Upper lobe of right lung (tissue), 1 donor: ENCODE measurements around the gene FAM114A1. TPM values are rescaled to one million over a fixed set of nuclear protein-coding genes. Genes with fewer than 3 reads are reported as not detected.

Experiments
- ATAC-seq: fragments of 200-7000 bp; cut with Tn5 transposase; one replicate; pipeline ENCODE4 v1.9.1; 2020; ENCODE audit warnings: mild to moderate bottlenecking, moderate library complexity
- DNase-seq: peaks from one replicate; pipeline ENCODE4 v3.0.0-alpha.2; 2020
- H3K27ac ChIP-seq: fragments of 200-600 bp; one replicate; pipeline ENCODE4 v1.8.0; 2022
- H3K27me3 ChIP-seq: fragments of 200-600 bp; one replicate; pipeline ENCODE4 v1.8.0; 2022; ENCODE audit warnings: mild to moderate bottlenecking
- H3K36me3 ChIP-seq: fragments of 200-600 bp; one replicate; pipeline ENCODE4 v1.8.0; 2022
- H3K4me1 ChIP-seq: fragments of 200-600 bp; one replicate; pipeline ENCODE4 v1.8.0; 2022
- H3K4me3 ChIP-seq: fragments of 200-600 bp; one replicate; pipeline ENCODE4 v1.8.0; 2022; ENCODE audit warnings: mild to moderate bottlenecking
- H3K9me3 ChIP-seq: fragments of 200-600 bp; one replicate; pipeline ENCODE4 v1.8.0; 2022
- CTCF ChIP-seq: fragments of 200-600 bp; IDR thresholded peaks from one replicate; pipeline ENCODE4 v1.8.0; 2022; ENCODE audit warnings: antibody characterized with exemption
- intact Hi-C: fragments of 100-400 bp; cut with DNase I; formaldehyde crosslinking; loops from one replicate; pipeline ENCODE4 v1.11.0; 2022
- long read RNA-seq: library from polyadenylated mRNA; unstranded; transcript quantifications from one replicate; pipeline ENCODE4 v2.0.0, GENCODE V29; 2021
- total RNA-seq: library from RNA; stranded (reverse); fragmentation: NEBNext Ultra II Directional; extraction: Animal tissue kit (Norgen Biotek cat#: 25700); gene quantifications from one replicate; pipeline ENCODE4 v1.2.1, GENCODE V29; 2021
- donor health status: DM: no; HTN: yes; CAD: no; lungs with severe emphysema.

Gene FAM114A1
- total RNA-seq = 39.8 TPM
- long read RNA-seq, full-length matches to known transcripts = 2 of 24 reads
- long read RNA-seq, partial matches to known transcripts = 6 of 24 reads
- long read RNA-seq, other reads (novel, unspliced or antisense) = 16 of 24 reads

DNA sequence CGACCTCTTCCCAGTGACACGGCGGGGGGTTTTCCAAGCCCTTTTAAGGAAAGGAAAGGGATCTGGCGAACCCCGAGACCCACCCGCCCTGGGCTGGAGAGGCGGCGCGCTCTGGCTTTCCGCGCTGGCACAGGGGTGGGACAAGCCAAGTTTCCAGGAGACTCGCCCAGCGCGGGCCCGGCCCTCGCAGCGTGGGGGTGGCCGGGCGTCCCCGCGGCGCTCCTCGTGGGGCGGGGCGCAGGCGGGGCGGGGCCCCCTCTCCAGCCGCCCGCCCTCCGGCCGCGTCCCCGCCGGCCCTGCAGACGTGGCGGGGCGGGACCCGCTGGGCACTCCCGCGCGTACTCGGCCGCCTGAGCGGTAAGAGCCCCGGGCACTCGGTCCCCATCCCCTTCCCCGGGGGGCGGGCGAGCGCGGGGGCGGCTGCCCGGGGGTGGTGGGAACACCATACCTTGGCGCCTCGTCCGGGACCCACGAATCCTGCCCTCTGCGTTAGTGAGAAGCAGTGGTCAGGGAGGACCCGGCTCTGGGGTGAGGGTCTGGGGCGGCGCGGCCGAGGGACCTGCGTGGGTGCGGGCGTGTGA is at the start of gene FAM114A1:
Gene FAM114A1, plus strand, starts transcription at position 329 of the 581 bp plus-strand sequence. CDS start 10,273 bp downstream, outside the sequence.
- Histone ChIP-seq H3K4me1 (peaks cover 8% of the 10 kb centered on the region), H3K27me3 (no peaks in the 10 kb centered on the region), H3K36me3 (peaks cover 11% of the 10 kb centered on the region), H3K27ac (peak within 1 kb of the TSS; percentile 90), H3K4me3 (peak within 1 kb of the TSS; percentile 83), H3K9me3 (no peaks in the 10 kb centered on the region)
- peak; percentile 99 for ATAC-seq
- TF ChIP-seq CTCF = no peak
- peak; percentile 90 for DNase-seq
- intact Hi-C loops = no loop called here

- Histone ChIP-seq H3K9me3 (no peaks in the 10 kb centered on the region), H3K36me3 (no peaks in the 10 kb centered on the region), H3K27ac (no peak overlapping the region), H3K4me1 (no peaks in the 10 kb centered on the region), H3K4me3 (no peak overlapping the region), H3K27me3 (no peaks in the 10 kb centered on the region)
- intact Hi-C loops = no loop called here
- ATAC-seq (no peak), DNase-seq (no peak)
- TF ChIP-seq CTCF = no peak
Observed at GRCh38 chr4:38818441-38818976, 49.1 kb upstream of the FAM114A1 start.

- TF ChIP-seq CTCF = no peak
- ATAC-seq (no peak), DNase-seq (no peak)
- Histone ChIP-seq H3K4me3 (no peak overlapping the region), H3K36me3 (no peaks in the 10 kb centered on the region), H3K27me3 (no peaks in the 10 kb centered on the region), H3K27ac (no peak overlapping the region), H3K9me3 (no peaks in the 10 kb centered on the region), H3K4me1 (no peaks in the 10 kb centered on the region)
- intact Hi-C loops = no loop called here
Observed at GRCh38 chr4:38819569-38819968, 48.0 kb upstream of the FAM114A1 start.

GRCh38 chr4:38820329-38821061 is 47.1 kb upstream of the FAM114A1 start:
- intact Hi-C loops = no loop called here
- H3K4me1 ChIP-seq = no peaks in the 10 kb centered on the region
- no peak overlapping the region for H3K4me3 ChIP-seq
- TF ChIP-seq CTCF = no peak
- ATAC-seq (no peak), DNase-seq (no peak)
- no peak overlapping the region for H3K27ac ChIP-seq
- no peaks in the 10 kb centered on the region for H3K9me3 ChIP-seq
- no peaks in the 10 kb centered on the region for H3K27me3 ChIP-seq
- no peaks in the 10 kb centered on the region for H3K36me3 ChIP-seq

- intact Hi-C loops = no loop called here
Observed at GRCh38 chr4:38821739-38822138, 45.9 kb upstream of the FAM114A1 start.

More at GRCh38 chr4:38821739-38822138, 45.9 kb upstream of the FAM114A1 start:
- Histone ChIP-seq H3K9me3 (no peaks in the 10 kb centered on the region), H3K27ac (no peak overlapping the region), H3K4me3 (no peak overlapping the region), H3K4me1 (no peaks in the 10 kb centered on the region), H3K36me3 (no peaks in the 10 kb centered on the region), H3K27me3 (no peaks in the 10 kb centered on the region)
- DNase-seq (no peak), ATAC-seq (no peak)
- TF ChIP-seq CTCF = no peak
